Calu3 (cell line): ENCODE data around the gene TTLL10. TPM values are rescaled to one million over a fixed set of nuclear protein-coding genes. Genes with fewer than 3 reads are reported as not detected.

Source experiments
- BruUV-seq: library from RNA; stranded (reverse); fragments of 400-500 nt; replicated peaks from 2 replicates; lab custom pipeline; 2021; lab: Mats Ljungman, UMichigan
- CTCF ChIA-PET: fragments of 300-600 bp; sonication (Branson Sonifier 250); formaldehyde crosslinking; loops from one replicate; lab custom pipeline; 2022; ENCODE audit warnings: antibody characterized with exemption; lab: Charles Lee
- DNase-seq: peaks from one replicate; pipeline ENCODE4 v3.0.0; 2022
- H3K27ac Mint-ChIP-seq: one replicate; pipeline ENCODE4 v1.8.0; 2022; ENCODE audit warnings: mixed read lengths; ENCODE audit not compliant: unreplicated experiment
- H3K27me3 Mint-ChIP-seq: one replicate; pipeline ENCODE4 v1.8.0; 2022; ENCODE audit warnings: mixed read lengths; ENCODE audit not compliant: unreplicated experiment
- H3K36me3 Mint-ChIP-seq: one replicate; pipeline ENCODE4 v1.8.0; 2022; ENCODE audit warnings: mild to moderate bottlenecking, moderate library complexity, mixed read lengths; ENCODE audit not compliant: insufficient read depth, unreplicated experiment
- H3K4me1 Mint-ChIP-seq: one replicate; pipeline ENCODE4 v1.8.0; 2022; ENCODE audit warnings: mild to moderate bottlenecking, low read depth, mixed read lengths; ENCODE audit not compliant: unreplicated experiment
- H3K4me3 Mint-ChIP-seq: one replicate; pipeline ENCODE4 v1.8.0; 2022; ENCODE audit warnings: mild to moderate bottlenecking, low read depth, moderate library complexity, mixed read lengths; ENCODE audit not compliant: unreplicated experiment
- H3K9me3 Mint-ChIP-seq: one replicate; pipeline ENCODE4 v1.8.0; 2022; ENCODE audit warnings: low read depth, mixed read lengths; ENCODE audit not compliant: unreplicated experiment
- CTCF ChIP-seq: fragments of 200-600 bp; IDR thresholded peaks from one replicate; pipeline ENCODE4 v1.8.0; 2022; ENCODE audit warnings: antibody characterized with exemption; ENCODE audit not compliant: unreplicated experiment
- intact Hi-C: fragments of 100-400 bp; cut with micrococcal nuclease; formaldehyde crosslinking; loops from one replicate; pipeline ENCODE4 v1.10.0; 2022; ENCODE audit not compliant: unreplicated experiment
- total RNA-seq: library from RNA; stranded (reverse); gene quantifications from 2 replicates; pipeline ENCODE4 v1.2.3, GENCODE V29; 2022

The TTLL10 gene
- total RNA-seq, 1 experiment from 2014 or later = 3.5 TPM

DNA sequence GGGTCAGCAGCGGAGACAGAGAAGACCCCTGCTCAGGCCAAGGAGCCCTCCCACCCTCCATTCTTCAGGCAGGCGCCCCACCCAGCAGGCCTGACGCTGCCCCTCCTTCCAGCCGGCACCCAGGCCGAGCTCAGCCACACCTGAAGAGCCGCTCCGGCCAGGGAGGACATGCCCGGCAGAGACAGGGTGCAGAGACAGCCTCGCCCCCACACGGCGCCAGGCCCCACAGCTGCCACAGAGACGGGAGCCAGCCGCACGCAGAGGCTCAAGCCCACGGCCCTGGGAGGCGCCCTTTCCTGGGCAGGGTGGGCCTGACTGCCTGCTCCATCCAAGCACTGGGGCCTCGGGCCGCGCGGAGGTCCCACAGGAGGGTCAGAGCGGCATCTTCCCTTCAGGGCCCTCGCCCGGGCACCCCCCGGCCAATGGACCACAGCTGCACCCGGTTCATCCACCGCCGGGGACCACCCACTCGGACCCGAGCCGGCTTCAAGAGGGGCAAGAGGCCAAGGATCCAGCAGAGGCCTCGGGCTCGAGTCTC, 5.2 kb downstream of the TTLL10 start:
- intact Hi-C loops = no loop called here
- no peak overlapping the region for H3K27ac Mint-ChIP-seq
- peaks cover 8% of the 10 kb centered on the region for H3K4me1 Mint-ChIP-seq
- no peak for TF ChIP-seq CTCF
- no peaks in the 10 kb centered on the region for H3K9me3 Mint-ChIP-seq
- H3K27me3 Mint-ChIP-seq = no peaks in the 10 kb centered on the region
- H3K4me3 Mint-ChIP-seq = no peak overlapping the region
- CTCF ChIA-PET = no interaction called here
- peaks cover 33% of the 10 kb centered on the region for H3K36me3 Mint-ChIP-seq
- BruUV-seq = no TSS peak
- DNase-seq = no peak

DNA sequence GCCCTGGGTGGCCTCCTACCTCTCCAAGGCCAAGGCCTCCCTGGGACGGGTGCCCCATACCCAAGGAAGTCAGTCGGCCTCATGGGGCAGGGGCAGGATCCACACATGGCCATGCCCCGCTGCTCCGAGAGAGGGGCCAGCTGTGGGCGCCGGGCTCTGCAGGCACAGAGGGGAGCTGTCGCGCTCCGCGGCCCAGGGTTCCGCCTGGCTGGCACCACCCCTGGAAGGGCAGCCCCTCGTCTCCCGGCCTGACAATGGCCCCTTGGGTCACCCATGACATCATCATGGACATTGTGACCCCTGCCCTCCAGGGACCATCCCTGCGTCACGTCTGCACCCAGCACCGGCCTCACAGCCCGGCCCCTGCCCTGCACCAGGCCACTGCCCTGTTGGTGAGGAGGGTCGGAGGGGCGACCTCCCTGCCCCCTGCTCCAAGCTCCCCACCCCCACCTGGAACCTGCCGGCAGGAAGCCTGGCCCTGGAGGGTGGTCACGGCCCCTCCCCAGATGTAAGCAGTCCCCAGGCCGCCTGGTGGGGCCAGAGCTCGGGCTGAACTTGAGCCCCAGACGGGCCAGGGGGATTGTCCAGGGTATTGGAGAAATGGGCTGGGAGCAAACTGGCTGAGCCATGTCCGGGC, 5.8 kb downstream of the TTLL10 start:
- H3K4me3 Mint-ChIP-seq = no peak overlapping the region
- no peak for TF ChIP-seq CTCF
- H3K27ac Mint-ChIP-seq = no peak overlapping the region
- H3K36me3 Mint-ChIP-seq = peaks cover 32% of the 10 kb centered on the region
- CTCF ChIA-PET = no interaction called here
- H3K27me3 Mint-ChIP-seq = no peaks in the 10 kb centered on the region
- intact Hi-C loops = no loop called here
- peaks cover 8% of the 10 kb centered on the region for H3K4me1 Mint-ChIP-seq
- DNase-seq = no peak
- no peaks in the 10 kb centered on the region for H3K9me3 Mint-ChIP-seq
- BruUV-seq = no TSS peak

DNA sequence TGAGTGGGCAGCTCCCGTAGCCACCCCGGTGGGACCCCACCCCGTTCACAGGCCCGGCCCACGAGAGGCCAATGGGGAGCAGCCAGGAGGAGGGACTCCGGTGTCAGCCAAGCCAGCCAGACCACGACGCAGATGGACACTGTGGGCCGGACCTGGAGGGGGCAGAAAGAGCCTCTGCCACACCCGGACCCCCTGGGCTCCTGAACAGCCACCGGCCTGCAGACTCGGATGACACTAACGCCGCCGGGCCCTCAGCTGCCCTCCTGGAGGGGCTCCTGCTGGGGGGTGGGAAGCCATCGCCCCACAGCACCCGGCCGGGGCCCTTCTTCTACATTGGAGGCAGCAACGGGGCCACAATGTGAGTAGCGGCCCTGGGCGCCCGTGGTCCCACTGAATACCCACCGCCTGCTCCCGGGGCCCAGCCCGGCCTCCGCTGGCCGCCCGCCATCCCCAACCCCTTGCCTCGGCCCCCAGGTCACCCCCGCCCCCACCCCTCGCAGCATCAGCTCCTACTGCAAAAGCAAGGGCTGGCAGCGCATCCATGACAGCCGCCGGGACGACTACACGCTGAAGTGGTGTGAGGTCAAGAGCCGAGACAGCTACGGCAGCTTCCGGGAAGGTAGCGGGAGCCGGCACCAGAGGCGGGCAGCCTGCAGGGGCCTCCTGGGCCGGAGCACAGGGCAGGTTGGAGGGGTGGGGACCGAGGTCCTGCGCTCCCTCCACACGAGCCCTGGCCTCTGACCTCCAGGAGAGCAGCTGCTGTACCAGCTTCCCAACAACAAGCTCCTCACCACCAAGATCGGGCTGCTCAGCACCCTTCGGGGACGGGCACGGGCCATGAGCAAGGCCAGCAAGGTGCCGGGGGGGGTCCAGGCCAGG, 6.5 kb downstream of the TTLL10 start:
- BruUV-seq = no TSS peak
- intact Hi-C loops = no loop called here
- Mint-ChIP-seq H3K36me3 (peaks cover 27% of the 10 kb centered on the region), H3K4me3 (no peak overlapping the region), H3K4me1 (peaks cover 8% of the 10 kb centered on the region), H3K9me3 (no peaks in the 10 kb centered on the region), H3K27ac (no peak overlapping the region), H3K27me3 (no peaks in the 10 kb centered on the region)
- CTCF ChIA-PET = interaction anchor here (0.8 kb wide), 1 partner anchor 51 kb away, joined by 5 read pairs; no protein-coding TSS in a partner anchor
- TF ChIP-seq CTCF = no peak
- no peak for DNase-seq

GRCh38 chr1:1181129-1181937, 7.7 kb downstream of the TTLL10 start:
- H3K27ac Mint-ChIP-seq = no peak overlapping the region
- no peak overlapping the region for H3K4me3 Mint-ChIP-seq
- no peak for TF ChIP-seq CTCF
- H3K4me1 Mint-ChIP-seq = peaks cover 8% of the 10 kb centered on the region
- no peak for DNase-seq
- intact Hi-C loops = no loop called here
- CTCF ChIA-PET = interaction anchor here (0.8 kb wide), 1 partner anchor 52 kb away, joined by 5 read pairs; no protein-coding TSS in a partner anchor
- H3K9me3 Mint-ChIP-seq = no peaks in the 10 kb centered on the region
- no peaks in the 10 kb centered on the region for H3K27me3 Mint-ChIP-seq
- BruUV-seq = no TSS peak
- H3K36me3 Mint-ChIP-seq = peaks cover 24% of the 10 kb centered on the region
